Activated naive CD4-positive, alpha-beta T cell treated with anti-CD3 and anti-CD28 coated beads, Interleukin-2, amount 50 U/mL, for 72 hours (primary cell): Measurements from ENCODE around the gene POLR1E. TPM values are rescaled to one million over a fixed set of nuclear protein-coding genes. Genes with fewer than 3 reads are reported as not detected.

Source experiments
- ATAC-seq, 2 donors: fragments of 150-1000 bp; cut with Tn5 transposase; 2 replicates each; pipeline ENCODE4 v1.10.0; 2021; ENCODE audit warnings: mild to moderate bottlenecking in 2 of 2, moderate library complexity in 2 of 2
- DNase-seq, 2 donors: peaks; one replicate each; pipeline ENCODE4 v3.0.0; 2021 to 2022; ENCODE audit warnings: low spot score in 2 of 2
- H3K27ac Mint-ChIP-seq, 2 donors: one replicate each; pipeline ENCODE4 v1.8.0; 2022; ENCODE audit warnings: mild to moderate bottlenecking in 2 of 2, mixed read lengths in 2 of 2
- H3K36me3 Mint-ChIP-seq, 2 donors: one replicate each; pipeline ENCODE4 v1.8.0; 2022; ENCODE audit warnings: mixed read lengths in 2 of 2
- H3K9me3 Mint-ChIP-seq, 2 donors: one replicate each; pipeline ENCODE4 v1.8.0; 2022; ENCODE audit warnings: mixed read lengths in 2 of 2
- total RNA-seq, 2 donors: library from RNA; stranded (reverse); gene quantifications; one replicate each; pipeline ENCODE4 v1.2.3, GENCODE V29; 2022

Gene POLR1E
- total RNA-seq, 2 donors from 2014 or later = 60.3 to 66.6 TPM

GRCh38 chr9:37480759-37481158, 5.0 kb upstream of the POLR1E start:
- no peak for DNase-seq
- no peak for ATAC-seq
- peaks cover 0 to 4% of the 10 kb centered on the region in 2 donors for H3K9me3 Mint-ChIP-seq
- H3K27ac Mint-ChIP-seq = no peak overlapping the region
- peaks cover 0 to 4% of the 10 kb centered on the region in 2 donors for H3K36me3 Mint-ChIP-seq

- no peak for ATAC-seq
- peaks cover 25 to 27% of the 10 kb centered on the region in 2 donors for H3K36me3 Mint-ChIP-seq
- H3K9me3 Mint-ChIP-seq = peaks cover 0 to 4% of the 10 kb centered on the region in 2 donors
- H3K27ac Mint-ChIP-seq = peak overlapping the region; percentile 92 to 95
- DNase-seq = no peak
Observed at GRCh38 chr9:37486256-37486615, 488 bp downstream of the POLR1E start.

- H3K36me3 Mint-ChIP-seq = peaks cover 25 to 27% of the 10 kb centered on the region in 2 donors
- H3K9me3 Mint-ChIP-seq = peaks cover 0 to 4% of the 10 kb centered on the region in 2 donors
- no peak for ATAC-seq
- peak overlapping the region; percentile 92 to 95 for H3K27ac Mint-ChIP-seq
- no peak for DNase-seq
Observed at GRCh38 chr9:37486616-37487548, 1.1 kb downstream of the POLR1E start.

- DNase-seq (no peak), ATAC-seq (no peak)
- no peaks in the 10 kb centered on the region for H3K9me3 Mint-ChIP-seq
- peaks cover 29 to 37% of the 10 kb centered on the region in 2 donors for H3K36me3 Mint-ChIP-seq
- no peak overlapping the region for H3K27ac Mint-ChIP-seq
Observed at GRCh38 chr9:37491939-37492338, 6.2 kb downstream of the POLR1E start.

GRCh38 chr9:37495571-37495970, 9.8 kb downstream of the POLR1E start:
- peaks cover 28% of the 10 kb centered on the region in 2 donors for H3K36me3 Mint-ChIP-seq

GRCh38 chr9:37496020-37496419, 10.3 kb downstream of the POLR1E start:
- Mint-ChIP-seq H3K27ac (peak overlapping the region in 1 of 2 donors; percentile 82), H3K9me3 (no peaks in the 10 kb centered on the region), H3K36me3 (peaks cover 26 to 30% of the 10 kb centered on the region in 2 donors)
- DNase-seq (peak in 1 of 2 donors; percentile 30), ATAC-seq (no peak)

More at GRCh38 chr9:37495571-37495970, 9.8 kb downstream of the POLR1E start:
- H3K27ac Mint-ChIP-seq = peak overlapping the region in 1 of 2 donors; percentile 82
- ATAC-seq = no peak
- H3K9me3 Mint-ChIP-seq = no peaks in the 10 kb centered on the region
- no peak for DNase-seq

- peaks cover 25 to 43% of the 10 kb centered on the region in 2 donors for H3K36me3 Mint-ChIP-seq
Observed at GRCh38 chr9:37497320-37497719, 11.6 kb downstream of the POLR1E start.

GRCh38 chr9:37498457-37498856, 12.7 kb downstream of the POLR1E start:
- H3K27ac Mint-ChIP-seq = peak overlapping the region in 1 of 2 donors; percentile 72
- peaks cover 23 to 41% of the 10 kb centered on the region in 2 donors for H3K36me3 Mint-ChIP-seq
- DNase-seq (no peak), ATAC-seq (no peak)
- H3K9me3 Mint-ChIP-seq = no peaks in the 10 kb centered on the region

More at GRCh38 chr9:37497320-37497719, 11.6 kb downstream of the POLR1E start:
- DNase-seq (no peak), ATAC-seq (no peak)
- no peaks in the 10 kb centered on the region for H3K9me3 Mint-ChIP-seq
- H3K27ac Mint-ChIP-seq = no peak overlapping the region

GRCh38 chr9:37499297-37499696, 13.5 kb downstream of the POLR1E start:
- no peak for DNase-seq
- H3K27ac Mint-ChIP-seq = peak overlapping the region in 1 of 2 donors; percentile 55

GRCh38 chr9:37501957-37502596, 16.3 kb downstream of the POLR1E start:
- no peaks in the 10 kb centered on the region for H3K9me3 Mint-ChIP-seq
- peak in 1 of 2 donors; percentile 26 for DNase-seq
- ATAC-seq = no peak
- H3K27ac Mint-ChIP-seq = peak overlapping the region; percentile 16 to 52
- peaks cover 19 to 36% of the 10 kb centered on the region in 2 donors for H3K36me3 Mint-ChIP-seq

More at GRCh38 chr9:37499297-37499696, 13.5 kb downstream of the POLR1E start:
- ATAC-seq = no peak
- Mint-ChIP-seq H3K9me3 (no peaks in the 10 kb centered on the region), H3K36me3 (peaks cover 26 to 42% of the 10 kb centered on the region in 2 donors)

GRCh38 chr9:37503736-37504135, 18.0 kb downstream of the POLR1E start:
- Mint-ChIP-seq H3K36me3 (peaks cover 19 to 40% of the 10 kb centered on the region in 2 donors), H3K9me3 (no peaks in the 10 kb centered on the region), H3K27ac (peak overlapping the region; percentile 52 to 84)
- peak; percentile 58 to 90 for ATAC-seq
- no peak for DNase-seq

GRCh38 chr9:37504605-37505004, 18.9 kb downstream of the POLR1E start:
- no peaks in the 10 kb centered on the region for H3K9me3 Mint-ChIP-seq
- H3K36me3 Mint-ChIP-seq = peaks cover 19 to 40% of the 10 kb centered on the region in 2 donors
- ATAC-seq (no peak), DNase-seq (no peak)
- H3K27ac Mint-ChIP-seq = peak overlapping the region; percentile 40 to 45

- H3K36me3 Mint-ChIP-seq = peaks cover 12 to 19% of the 10 kb centered on the region in 2 donors
- H3K9me3 Mint-ChIP-seq = no peaks in the 10 kb centered on the region
- no peak for ATAC-seq
- peak overlapping the region in 1 of 2 donors; percentile 72 for H3K27ac Mint-ChIP-seq
- DNase-seq = no peak
Observed at GRCh38 chr9:37507566-37508134, 21.9 kb downstream of the POLR1E start.

- ATAC-seq (no peak), DNase-seq (no peak)
- Mint-ChIP-seq H3K27ac (peak overlapping the region; percentile 37 to 72), H3K36me3 (peaks cover 8 to 14% of the 10 kb centered on the region in 2 donors), H3K9me3 (no peaks in the 10 kb centered on the region)
Observed at GRCh38 chr9:37508135-37508833, 22.5 kb downstream of the POLR1E start.

GRCh38 chr9:37508834-37509206, 23.1 kb downstream of the POLR1E start:
- H3K27ac Mint-ChIP-seq = peak overlapping the region; percentile 37 to 65
- H3K9me3 Mint-ChIP-seq = no peaks in the 10 kb centered on the region
- H3K36me3 Mint-ChIP-seq = peaks cover 2 to 9% of the 10 kb centered on the region in 2 donors
- ATAC-seq = no peak
- DNase-seq = no peak

GRCh38 chr9:37509536-37509935, 23.8 kb downstream of the POLR1E start:
- H3K36me3 Mint-ChIP-seq = peaks cover 0 to 8% of the 10 kb centered on the region in 2 donors
- no peaks in the 10 kb centered on the region for H3K9me3 Mint-ChIP-seq
- DNase-seq (no peak), ATAC-seq (no peak)
- H3K27ac Mint-ChIP-seq = peak overlapping the region in 1 of 2 donors; percentile 48
